ENCODE data around the gene CDKN2D. TPM values are rescaled to one million over a fixed set of nuclear protein-coding genes. Genes with fewer than 3 reads are reported as not detected.
"Not testable (repeated sequence)": the region's sequence is repeated elsewhere in the genome, so short reads cannot be mapped to it uniquely, and the experiment has no call there.

CDKN2D gene
- total RNA-seq, 2 experiments from 2014 or later: 62.1 to 67.1 TPM

DNA sequence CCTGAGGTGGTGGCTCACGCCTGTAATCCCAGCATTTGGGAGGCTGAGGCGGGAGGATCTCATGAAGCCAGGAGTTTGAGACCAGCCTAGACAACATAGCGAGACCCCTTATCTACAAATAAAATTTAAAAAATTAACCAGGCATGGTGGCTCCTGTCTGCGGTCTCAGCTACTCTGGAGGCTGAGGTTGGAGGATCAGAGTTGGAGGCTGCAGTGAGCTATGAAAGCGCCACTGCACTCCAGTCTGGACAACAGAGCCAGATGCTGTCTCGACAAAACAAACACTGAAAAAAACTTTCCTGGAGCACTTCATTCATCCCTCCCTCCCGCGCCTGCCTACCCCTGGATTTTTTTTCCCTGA lies 25.7 kb downstream of the CDKN2D start:
- intact Hi-C loops (cut with micrococcal nuclease): no loop called here
- peaks cover 9% of the 10 kb centered on the region for H3K4me1 Mint-ChIP-seq (ENCODE audit: low read depth)
- no peaks in the 10 kb centered on the region for H3K36me3 Mint-ChIP-seq (ENCODE audit: low read depth)
- peaks cover 16% of the 10 kb centered on the region for H3K27me3 Mint-ChIP-seq
- DNase-seq (no peak), ATAC-seq (no peak)
- peak overlapping the region; percentile 74 for H3K4me3 Mint-ChIP-seq
- ChIA-PET CTCF (interaction anchor here (0.7 to 3.0 kb wide), 7 partner anchors 8 to 158 kb away, joined by 3 to 28 read pairs (median 6); partner anchors contain the start of genes CDKN2D, QTRT1 and S1PR5), POLR2A (interaction anchor here (1.1 to 1.5 kb wide), 3 partner anchors 10 to 110 kb away, joined by 5 to 7 read pairs (median 7); no protein-coding TSS in a partner anchor)
- H3K27ac Mint-ChIP-seq: peak overlapping the region; percentile 67
- TF ChIP-seq, protein P1, sequence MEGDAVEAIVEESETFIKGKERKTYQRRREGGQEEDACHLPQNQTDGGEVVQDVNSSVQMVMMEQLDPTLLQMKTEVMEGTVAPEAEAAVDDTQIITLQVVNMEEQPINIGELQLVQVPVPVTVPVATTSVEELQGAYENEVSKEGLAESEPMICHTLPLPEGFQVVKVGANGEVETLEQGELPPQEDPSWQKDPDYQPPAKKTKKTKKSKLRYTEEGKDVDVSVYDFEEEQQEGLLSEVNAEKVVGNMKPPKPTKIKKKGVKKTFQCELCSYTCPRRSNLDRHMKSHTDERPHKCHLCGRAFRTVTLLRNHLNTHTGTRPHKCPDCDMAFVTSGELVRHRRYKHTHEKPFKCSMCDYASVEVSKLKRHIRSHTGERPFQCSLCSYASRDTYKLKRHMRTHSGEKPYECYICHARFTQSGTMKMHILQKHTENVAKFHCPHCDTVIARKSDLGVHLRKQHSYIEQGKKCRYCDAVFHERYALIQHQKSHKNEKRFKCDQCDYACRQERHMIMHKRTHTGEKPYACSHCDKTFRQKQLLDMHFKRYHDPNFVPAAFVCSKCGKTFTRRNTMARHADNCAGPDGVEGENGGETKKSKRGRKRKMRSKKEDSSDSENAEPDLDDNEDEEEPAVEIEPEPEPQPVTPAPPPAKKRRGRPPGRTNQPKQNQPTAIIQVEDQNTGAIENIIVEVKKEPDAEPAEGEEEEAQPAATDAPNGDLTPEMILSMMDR (IDR thresholded peaks at IDR 0.05): no peak
- H3K9me3 Mint-ChIP-seq: no peaks in the 10 kb centered on the region

DNA sequence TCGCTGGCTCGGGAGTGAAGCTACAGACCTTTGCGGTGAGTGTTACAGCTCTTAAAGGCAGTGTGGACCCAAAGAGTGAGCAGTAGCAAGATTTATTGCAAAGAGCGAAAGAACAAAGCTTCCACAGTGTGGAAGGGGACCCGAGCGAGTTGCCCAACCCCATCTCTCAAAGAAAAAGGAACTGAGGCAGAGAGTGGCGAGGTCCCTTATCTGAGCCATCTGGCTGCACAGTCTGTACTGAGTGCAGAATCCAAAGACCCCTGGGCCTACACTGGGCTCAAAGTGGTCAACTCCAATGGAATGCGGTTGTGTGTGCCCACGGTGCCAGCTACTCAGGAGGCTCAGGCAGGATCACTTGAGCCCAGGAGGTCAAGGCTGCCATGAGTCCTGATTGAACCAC lies 29.8 kb downstream of the CDKN2D start:
- H3K4me1 Mint-ChIP-seq (ENCODE audit: low read depth); DNase-seq; intact Hi-C loops (cut with micrococcal nuclease); H3K36me3 Mint-ChIP-seq (ENCODE audit: low read depth); CTCF ChIA-PET; ATAC-seq; POLR2A ChIA-PET; H3K9me3 Mint-ChIP-seq; H3K4me3 Mint-ChIP-seq; H3K27ac Mint-ChIP-seq: not testable (repeated sequence)
- peaks cover 17% of the 10 kb centered on the region for H3K27me3 Mint-ChIP-seq

DNA sequence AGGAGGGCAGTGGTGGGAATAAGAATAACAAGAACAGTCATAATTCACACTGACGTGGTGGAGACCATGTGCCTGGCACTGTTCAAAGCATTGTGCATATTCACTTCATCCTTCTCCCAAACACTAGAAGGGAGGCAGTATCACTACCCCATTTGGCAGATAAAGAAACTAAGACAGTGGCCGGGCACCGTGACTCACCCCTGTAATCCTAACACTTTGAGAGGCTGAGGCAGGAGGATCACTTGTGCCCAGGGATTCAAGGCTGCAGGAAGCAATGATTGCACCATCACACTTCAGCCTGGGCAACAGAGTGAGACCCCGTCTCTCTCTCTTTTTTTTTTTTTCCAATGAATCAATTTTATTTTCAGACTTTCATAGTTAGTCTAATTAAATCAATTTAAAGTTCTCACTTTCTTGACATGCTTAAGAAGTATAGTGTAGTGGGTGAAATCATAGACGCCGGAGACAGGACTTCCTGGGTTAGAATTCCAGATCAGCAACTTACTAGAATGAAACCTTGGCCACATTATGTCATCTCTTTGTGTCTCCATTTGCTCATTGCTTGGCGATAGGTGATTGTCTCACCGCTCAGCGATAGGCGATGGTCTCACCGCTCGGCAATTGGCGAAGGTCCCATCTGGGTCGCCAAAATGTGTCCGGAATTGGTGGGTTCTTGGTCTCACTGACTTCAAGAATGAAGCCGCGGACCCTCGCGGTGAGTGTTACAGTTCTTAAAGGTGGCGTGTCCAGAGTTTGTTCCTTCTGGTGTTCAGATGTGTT lies 30.4 kb downstream of the CDKN2D start:
- ChIA-PET POLR2A (no interaction called here), CTCF (no interaction called here)
- TF ChIP-seq, protein P1 (IDR thresholded peaks at IDR 0.05): no peak

DNA sequence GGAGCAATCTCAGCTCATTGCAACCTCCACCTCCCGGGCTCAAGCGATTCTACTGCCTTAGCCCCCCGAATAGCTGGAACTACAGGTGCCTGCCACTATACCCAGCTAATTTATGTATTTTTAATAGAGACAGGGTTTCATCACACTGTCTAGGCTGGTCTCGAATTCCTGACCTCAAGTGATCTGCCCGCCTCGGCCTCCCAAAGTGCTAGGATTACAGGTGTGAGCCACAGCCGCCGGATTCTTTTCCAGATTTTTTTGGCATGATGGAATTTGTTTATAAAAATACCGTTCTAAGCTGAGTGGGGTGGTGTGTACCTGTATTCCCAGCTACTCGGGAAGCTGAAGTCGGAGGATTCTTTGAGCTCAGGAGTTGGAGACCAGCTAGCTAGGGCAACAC lies 31.1 kb downstream of the CDKN2D start:
- H3K4me3 Mint-ChIP-seq: no peak overlapping the region
- TF ChIP-seq, protein P1 (IDR thresholded peaks at IDR 0.05): no peak
- peaks cover 17% of the 10 kb centered on the region for H3K27me3 Mint-ChIP-seq
- H3K36me3 Mint-ChIP-seq (ENCODE audit: low read depth): no peaks in the 10 kb centered on the region
- DNase-seq: no peak
- H3K9me3 Mint-ChIP-seq: no peaks in the 10 kb centered on the region
- CTCF ChIA-PET: no interaction called here
- POLR2A ChIA-PET: no interaction called here
- H3K4me1 Mint-ChIP-seq (ENCODE audit: low read depth): no peaks in the 10 kb centered on the region
- ATAC-seq: no peak
- intact Hi-C loops (cut with micrococcal nuclease): no loop called here
- H3K27ac Mint-ChIP-seq: no peak overlapping the region

More for the DNA sequence above, 30.4 kb downstream of the CDKN2D start:
- H3K9me3 Mint-ChIP-seq: no peaks in the 10 kb centered on the region
- peaks cover 3% of the 10 kb centered on the region for H3K4me1 Mint-ChIP-seq (ENCODE audit: low read depth)
- H3K27me3 Mint-ChIP-seq: peaks cover 17% of the 10 kb centered on the region
- intact Hi-C loops (cut with micrococcal nuclease): no loop called here
- no peaks in the 10 kb centered on the region for H3K36me3 Mint-ChIP-seq (ENCODE audit: low read depth)
- H3K4me3 Mint-ChIP-seq: no peak overlapping the region
- DNase-seq: no peak
- ATAC-seq: no peak
- no peak overlapping the region for H3K27ac Mint-ChIP-seq

DNA sequence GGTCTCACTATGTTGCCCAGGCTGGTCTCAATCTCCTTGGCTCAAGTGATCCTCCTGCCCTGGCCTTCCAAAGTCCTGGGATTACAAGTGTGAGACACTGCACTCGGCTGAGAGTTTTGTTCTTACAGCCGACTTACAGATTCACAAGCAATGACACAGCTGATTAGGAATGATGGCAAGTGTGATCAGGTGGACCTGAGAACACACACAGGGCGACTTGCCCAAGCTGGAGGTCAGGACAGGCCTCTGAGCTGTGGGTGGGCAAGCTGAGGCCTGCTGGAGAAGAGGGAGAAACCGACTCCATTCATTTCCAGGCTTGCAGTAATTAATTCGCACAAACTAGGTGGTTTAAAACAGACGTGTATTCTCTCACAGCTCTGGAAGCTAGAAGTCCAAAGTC lies 33.2 kb downstream of the CDKN2D start:
- Mint-ChIP-seq H3K27me3 (peaks cover 17% of the 10 kb centered on the region), H3K4me3 (no peak overlapping the region), H3K4me1 (ENCODE audit: low read depth) (no peaks in the 10 kb centered on the region), H3K36me3 (ENCODE audit: low read depth) (no peaks in the 10 kb centered on the region), H3K9me3 (peaks cover 3% of the 10 kb centered on the region), H3K27ac (no peak overlapping the region)
- ChIA-PET CTCF (interaction anchor here (0.7 to 1.5 kb wide), 4 partner anchors 43 to 164 kb away, joined by 3 to 5 read pairs (median 3); no protein-coding TSS in a partner anchor), POLR2A (interaction anchor here (0.7 to 0.9 kb wide), 2 partner anchors 118 to 154 kb away, joined by 3 read pairs; no protein-coding TSS in a partner anchor)
- DNase-seq: no peak
- TF ChIP-seq, protein P1 (IDR thresholded peaks at IDR 0.05): no peak
- intact Hi-C loops (cut with micrococcal nuclease): no loop called here
- ATAC-seq: no peak
